Skeletal muscle satellite cell (primary cell): Measurements from ENCODE around the gene TUBB3.
"Not testable (repeated sequence)": the region's sequence is repeated elsewhere in the genome, so short reads cannot be mapped to it uniquely, and the experiment has no call there.

Experiments used
- H3K27me3 ChIP-seq: 2 replicates; pipeline ENCODE4 v1.7.0; 2013; ENCODE audit warnings: low read length; ENCODE audit not compliant: control insufficient read depth, insufficient read depth
- H3K36me3 ChIP-seq: 2 replicates; pipeline ENCODE4 v1.7.0; 2013; ENCODE audit warnings: mild to moderate bottlenecking, control low read depth, low read length; ENCODE audit not compliant: insufficient read depth
- H3K4me1 ChIP-seq: 2 replicates; pipeline ENCODE4 v1.7.0; 2013; ENCODE audit warnings: low read length; ENCODE audit not compliant: control insufficient read depth, insufficient read depth
- H3K4me2 ChIP-seq: 2 replicates; pipeline ENCODE4 v1.7.0; 2013; ENCODE audit warnings: mild to moderate bottlenecking, low read length
- H3K4me3 ChIP-seq: 2 replicates; pipeline ENCODE4 v1.7.0; 2013; ENCODE audit warnings: low read length
- H3K9ac ChIP-seq: 2 replicates; pipeline ENCODE4 v1.7.0; 2013; ENCODE audit warnings: mild to moderate bottlenecking, low read depth, low read length, moderate library complexity
- H3K9me3 ChIP-seq: replicated peaks from 2 replicates; pipeline ENCODE4 v1.7.0; 2013; ENCODE audit warnings: mild to moderate bottlenecking, control low read depth, low read length

The TUBB3 gene

GRCh38 chr16:89922477-89922883 is 662 bp upstream of the TUBB3 start:
- no peaks in the 10 kb centered on the region for H3K27me3 ChIP-seq
- H3K4me3 ChIP-seq = peak overlapping the region; percentile 73
- no peaks in the 10 kb centered on the region for H3K36me3 ChIP-seq
- H3K9me3 ChIP-seq = no peaks in the 10 kb centered on the region
- H3K4me2 ChIP-seq = peak overlapping the region; percentile 99
- H3K4me1 ChIP-seq = peaks cover 51% of the 10 kb centered on the region
- peak overlapping the region; percentile 97 for H3K9ac ChIP-seq

DNA sequence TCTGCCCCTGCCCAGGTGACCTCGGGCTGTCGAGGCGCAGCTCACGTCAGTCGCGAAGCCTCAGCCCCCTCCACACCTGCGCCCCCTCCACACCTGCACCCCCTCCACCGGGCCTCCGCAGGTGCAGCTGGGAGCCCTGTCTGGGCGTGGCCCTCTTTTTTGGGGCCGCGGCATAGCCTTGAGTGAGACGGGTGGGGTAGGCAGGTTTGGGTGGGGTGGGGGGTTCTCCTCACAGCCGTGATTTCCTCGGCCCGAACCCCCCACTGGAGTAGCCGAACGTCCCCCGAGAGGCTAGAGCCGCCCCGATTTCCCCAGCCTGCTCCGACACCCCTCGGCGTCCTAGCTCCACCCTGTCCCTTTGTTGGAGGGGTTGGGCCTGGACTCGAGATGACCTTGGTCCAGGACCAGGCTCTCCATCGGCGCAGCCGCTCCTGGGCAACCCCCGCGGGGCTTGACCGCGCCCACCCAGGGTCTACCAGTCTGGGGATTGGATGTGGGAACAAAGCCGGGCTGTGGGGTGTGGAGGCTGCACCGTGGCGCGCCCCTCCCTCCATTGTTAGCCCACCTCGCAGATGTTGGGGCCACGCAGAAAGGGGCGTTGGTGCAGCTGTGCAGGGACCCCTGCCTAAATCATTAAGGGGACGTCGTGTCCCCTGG is 626 bp downstream of the TUBB3 start:
- Histone ChIP-seq H3K27me3 (no peaks in the 10 kb centered on the region), H3K4me2 (peak overlapping the region; percentile 99), H3K9me3 (no peaks in the 10 kb centered on the region), H3K9ac (peak overlapping the region; percentile 97), H3K36me3 (no peaks in the 10 kb centered on the region), H3K4me3 (peak overlapping the region; percentile 73), H3K4me1 (peaks cover 38% of the 10 kb centered on the region)

- peak overlapping the region; percentile 73 for H3K4me3 ChIP-seq
Observed at GRCh38 chr16:89924297-89924924, 1.3 kb downstream of the TUBB3 start.

DNA sequence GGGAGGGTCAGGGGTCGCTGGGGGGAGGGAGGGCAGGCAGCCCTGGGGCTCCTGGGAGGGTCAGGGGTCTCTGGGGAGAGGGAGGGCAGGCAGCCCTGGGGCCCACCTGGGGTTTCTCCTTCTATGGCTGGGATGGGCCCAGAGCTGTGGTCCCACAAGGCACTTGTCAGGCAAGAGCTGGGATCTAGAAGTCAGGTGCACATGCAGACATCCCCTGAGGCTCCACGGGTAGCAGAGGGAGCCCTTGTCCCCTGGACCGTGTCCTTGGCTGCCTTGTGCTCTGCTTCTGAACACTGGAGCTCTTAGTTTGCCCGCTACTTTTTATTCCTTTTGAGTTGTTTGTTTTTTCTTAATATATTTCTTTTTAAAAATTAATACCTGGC is 1.8 kb downstream of the TUBB3 start:
- peak overlapping the region; percentile 73 for H3K4me3 ChIP-seq
- H3K4me2 ChIP-seq = peak overlapping the region; percentile 99
- peaks cover 6% of the 10 kb centered on the region for H3K36me3 ChIP-seq
- peaks cover 27% of the 10 kb centered on the region for H3K4me1 ChIP-seq
- no peaks in the 10 kb centered on the region for H3K9me3 ChIP-seq
- peak overlapping the region; percentile 61 for H3K9ac ChIP-seq
- H3K27me3 ChIP-seq = no peaks in the 10 kb centered on the region

More at GRCh38 chr16:89924297-89924924, 1.3 kb downstream of the TUBB3 start:
- Histone ChIP-seq H3K9me3 (no peaks in the 10 kb centered on the region), H3K4me1 (peaks cover 32% of the 10 kb centered on the region), H3K9ac (peak overlapping the region; percentile 97), H3K27me3 (no peaks in the 10 kb centered on the region), H3K36me3 (peaks cover 1% of the 10 kb centered on the region), H3K4me2 (peak overlapping the region; percentile 99)

GRCh38 chr16:89925596-89926079 is 2.5 kb downstream of the TUBB3 start:
- Histone ChIP-seq H3K4me1 (peaks cover 20% of the 10 kb centered on the region), H3K36me3 (peaks cover 6% of the 10 kb centered on the region), H3K9ac (peak overlapping the region; percentile 61), H3K4me2 (peak overlapping the region; percentile 99), H3K27me3 (no peaks in the 10 kb centered on the region), H3K4me3 (peak overlapping the region; percentile 73), H3K9me3 (no peaks in the 10 kb centered on the region)

DNA sequence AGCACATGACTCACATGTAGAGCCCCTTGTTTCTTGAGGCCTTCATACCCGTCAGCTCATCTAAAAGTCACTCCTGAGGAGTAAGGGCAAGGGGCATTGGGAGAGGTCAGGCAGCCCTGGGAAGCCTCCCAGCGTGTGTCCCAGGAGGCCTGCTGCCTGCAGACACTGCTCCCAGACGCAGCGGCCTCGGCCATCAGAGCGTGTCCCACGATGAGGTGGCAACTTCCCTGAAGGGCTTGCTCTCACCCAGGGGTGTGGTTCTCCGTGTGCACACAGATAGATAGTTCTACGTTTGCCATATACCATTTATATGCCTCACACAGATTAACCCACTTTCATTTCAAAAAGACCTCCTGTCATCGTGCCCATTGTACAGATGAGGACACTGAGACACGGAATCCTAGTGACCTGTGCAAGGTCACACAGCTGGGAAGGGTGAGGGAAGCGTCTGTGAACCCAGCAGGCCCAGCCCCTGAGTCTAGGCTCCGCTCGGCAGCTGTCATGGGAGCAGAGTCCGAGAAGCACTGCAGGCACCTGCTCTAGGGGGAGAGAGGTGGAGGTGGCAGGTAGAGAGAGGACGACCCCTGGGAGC is 8.3 kb downstream of the TUBB3 start:
- no peaks in the 10 kb centered on the region for H3K27me3 ChIP-seq
- H3K4me1 ChIP-seq = no peaks in the 10 kb centered on the region
- no peak overlapping the region for H3K4me3 ChIP-seq
- no peak overlapping the region for H3K9ac ChIP-seq
- H3K4me2 ChIP-seq = no peak overlapping the region
- H3K36me3 ChIP-seq = peaks cover 54% of the 10 kb centered on the region
- H3K9me3 ChIP-seq = no peaks in the 10 kb centered on the region

DNA sequence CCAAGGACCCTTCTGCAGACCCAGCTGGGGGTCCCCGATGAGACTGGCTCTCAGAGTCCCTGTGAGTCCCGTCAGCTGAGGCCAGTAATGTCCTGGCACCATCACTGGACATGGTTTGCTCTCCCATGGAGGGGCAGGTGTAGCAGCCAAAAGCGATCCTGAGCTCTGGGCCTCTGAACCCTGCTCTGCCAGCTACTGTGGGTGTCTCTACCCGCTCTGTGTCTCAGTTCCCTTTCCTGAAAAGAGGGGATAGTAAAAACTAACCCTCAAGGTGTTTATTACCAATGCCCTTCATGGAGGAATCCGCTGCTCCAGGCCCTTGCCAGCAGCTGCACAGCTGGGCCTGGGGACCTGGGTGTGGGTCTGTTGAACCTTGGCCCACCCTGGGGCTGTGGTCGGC is 8.8 kb downstream of the TUBB3 start:
- no peak overlapping the region for H3K9ac ChIP-seq
- no peaks in the 10 kb centered on the region for H3K4me1 ChIP-seq
- H3K36me3 ChIP-seq = peaks cover 59% of the 10 kb centered on the region
- H3K4me2 ChIP-seq = no peak overlapping the region
- no peaks in the 10 kb centered on the region for H3K27me3 ChIP-seq
- no peaks in the 10 kb centered on the region for H3K9me3 ChIP-seq
- H3K4me3 ChIP-seq = no peak overlapping the region

DNA sequence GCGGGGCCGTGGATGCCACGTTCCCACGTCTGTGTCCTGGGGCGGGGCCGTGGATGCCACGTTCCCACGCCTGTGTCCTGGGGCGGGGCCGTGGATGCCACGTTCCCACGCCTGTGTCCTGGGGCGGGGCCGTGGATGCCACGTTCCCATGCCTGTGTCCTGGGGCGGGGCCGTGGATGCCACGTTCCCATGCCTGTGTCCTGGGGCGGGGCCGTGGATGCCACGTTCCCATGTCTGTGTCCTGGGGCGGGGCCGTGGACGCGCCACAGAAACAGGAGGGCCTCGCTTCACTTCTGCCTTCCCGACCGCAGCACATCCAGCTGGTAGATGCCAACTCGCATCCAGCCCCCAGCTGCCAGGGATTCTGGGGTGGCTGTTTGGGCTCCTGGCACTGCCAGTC is 10.9 kb downstream of the TUBB3 start:
- not testable (repeated sequence) for H3K4me1 ChIP-seq, H3K9me3 ChIP-seq, H3K4me3 ChIP-seq, H3K4me2 ChIP-seq, H3K9ac ChIP-seq, H3K27me3 ChIP-seq
- H3K36me3 ChIP-seq = peaks cover 59% of the 10 kb centered on the region

DNA sequence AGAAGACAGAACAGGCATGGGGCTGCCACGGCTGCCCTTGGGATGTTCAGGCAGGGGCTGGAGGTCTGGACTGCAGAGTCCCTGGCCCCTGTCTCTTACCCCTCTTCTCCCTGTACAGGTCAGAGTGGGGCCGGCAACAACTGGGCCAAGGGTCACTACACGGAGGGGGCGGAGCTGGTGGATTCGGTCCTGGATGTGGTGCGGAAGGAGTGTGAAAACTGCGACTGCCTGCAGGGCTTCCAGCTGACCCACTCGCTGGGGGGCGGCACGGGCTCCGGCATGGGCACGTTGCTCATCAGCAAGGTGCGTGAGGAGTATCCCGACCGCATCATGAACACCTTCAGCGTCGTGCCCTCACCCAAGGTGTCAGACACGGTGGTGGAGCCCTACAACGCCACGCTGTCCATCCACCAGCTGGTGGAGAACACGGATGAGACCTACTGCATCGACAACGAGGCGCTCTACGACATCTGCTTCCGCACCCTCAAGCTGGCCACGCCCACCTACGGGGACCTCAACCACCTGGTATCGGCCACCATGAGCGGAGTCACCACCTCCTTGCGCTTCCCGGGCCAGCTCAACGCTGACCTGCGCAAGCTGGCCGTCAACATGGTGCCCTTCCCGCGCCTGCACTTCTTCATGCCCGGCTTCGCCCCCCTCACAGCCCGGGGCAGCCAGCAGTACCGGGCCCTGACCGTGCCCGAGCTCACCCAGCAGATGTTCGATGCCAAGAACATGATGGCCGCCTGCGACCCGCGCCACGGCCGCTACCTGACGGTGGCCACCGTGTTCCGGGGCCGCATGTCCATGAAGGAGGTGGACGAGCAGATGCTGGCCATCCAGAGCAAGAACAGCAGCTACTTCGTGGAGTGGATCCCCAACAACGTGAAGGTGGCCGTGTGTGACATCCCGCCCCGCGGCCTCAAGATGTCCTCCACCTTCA is 11.7 kb downstream of the TUBB3 start:
- no peaks in the 10 kb centered on the region for H3K4me1 ChIP-seq
- H3K27me3 ChIP-seq = no peaks in the 10 kb centered on the region
- H3K9me3 ChIP-seq = no peaks in the 10 kb centered on the region
- no peak overlapping the region for H3K9ac ChIP-seq
- H3K36me3 ChIP-seq = peaks cover 53% of the 10 kb centered on the region
- H3K4me2 ChIP-seq = no peak overlapping the region
- H3K4me3 ChIP-seq = no peak overlapping the region

DNA sequence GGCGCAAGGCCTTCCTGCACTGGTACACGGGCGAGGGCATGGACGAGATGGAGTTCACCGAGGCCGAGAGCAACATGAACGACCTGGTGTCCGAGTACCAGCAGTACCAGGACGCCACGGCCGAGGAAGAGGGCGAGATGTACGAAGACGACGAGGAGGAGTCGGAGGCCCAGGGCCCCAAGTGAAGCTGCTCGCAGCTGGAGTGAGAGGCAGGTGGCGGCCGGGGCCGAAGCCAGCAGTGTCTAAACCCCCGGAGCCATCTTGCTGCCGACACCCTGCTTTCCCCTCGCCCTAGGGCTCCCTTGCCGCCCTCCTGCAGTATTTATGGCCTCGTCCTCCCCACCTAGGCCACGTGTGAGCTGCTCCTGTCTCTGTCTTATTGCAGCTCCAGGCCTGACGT is 12.5 kb downstream of the TUBB3 start:
- not testable (repeated sequence) for H3K9ac ChIP-seq, H3K4me1 ChIP-seq
- H3K36me3 ChIP-seq = peaks cover 53% of the 10 kb centered on the region

DNA sequence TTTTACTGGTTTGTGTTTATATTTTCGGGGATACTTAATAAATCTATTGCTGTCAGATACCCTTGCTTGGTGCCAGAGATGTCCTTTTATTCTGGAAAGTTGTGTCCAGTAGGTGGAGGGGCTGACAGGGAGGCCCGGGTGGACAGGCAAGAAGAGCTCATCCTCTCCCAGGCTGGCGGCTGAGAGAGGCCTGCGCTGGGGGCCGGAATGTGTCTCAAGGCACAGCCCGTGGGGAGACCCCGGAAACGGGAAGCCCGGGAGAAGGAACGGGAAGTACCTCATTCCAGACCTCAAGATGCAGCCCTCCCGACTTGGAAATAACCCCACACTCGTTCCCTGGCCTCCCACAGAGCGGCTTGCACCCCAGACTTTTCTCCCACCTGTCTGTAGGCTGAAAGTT is 12.9 kb downstream of the TUBB3 start:
- Histone ChIP-seq H3K9ac (no peak overlapping the region), H3K4me3 (no peak overlapping the region), H3K27me3 (no peaks in the 10 kb centered on the region), H3K4me1 (no peaks in the 10 kb centered on the region), H3K4me2 (no peak overlapping the region), H3K36me3 (peaks cover 52% of the 10 kb centered on the region), H3K9me3 (no peaks in the 10 kb centered on the region)

More for the DNA sequence above, 12.5 kb downstream of the TUBB3 start:
- not testable (repeated sequence) for H3K9me3 ChIP-seq, H3K4me2 ChIP-seq, H3K27me3 ChIP-seq, H3K4me3 ChIP-seq
